OCI-LY7 (cell line): ENCODE results near the gene PTPN18. TPM values are rescaled to one million over a fixed set of nuclear protein-coding genes. Genes with fewer than 3 reads are reported as not detected.
A peak's percentile ranks its signal among the peaks of the same experiment; 100 is the strongest.

Experiments used
- BruUV-seq: library from RNA; stranded (reverse); fragments of 400-500 nt; replicated peaks from 2 replicates; lab custom pipeline; 2021; lab: Mats Ljungman, UMichigan
- CTCF ChIA-PET: fragments of 300-600 bp; sonication (Branson Sonifier 250); formaldehyde crosslinking; loops from one replicate; lab custom pipeline; 2022; ENCODE audit warnings: antibody characterized with exemption; ENCODE audit not compliant: unreplicated experiment; lab: Charles Lee
- POLR2A ChIA-PET: fragments of 300-600 bp; sonication (Branson Sonifier 250); formaldehyde crosslinking; loops from one replicate; lab custom pipeline; 2022; ENCODE audit warnings: antibody characterized with exemption; lab: Charles Lee
- DNase-seq: peaks from one replicate; pipeline ENCODE4 v3.0.0-alpha.2; 2015; ENCODE audit warnings: low spot score
- H2AFZ ChIP-seq: fragments of 200-600 bp; sonication (generic), shearing (Covaris generic); 2 replicates; pipeline ENCODE4 v1.6.1; 2014; ENCODE audit warnings: mild to moderate bottlenecking, antibody characterized with exemption, low read length, moderate library complexity
- H3K27ac ChIP-seq: fragments of 200-600 bp; sonication (generic); 2 replicates; pipeline ENCODE4 v1.5.1; 2014; ENCODE audit warnings: mixed run types, low read depth, mild to moderate bottlenecking, moderate library complexity, low read length, inconsistent platforms; ENCODE audit not compliant: poor library complexity, severe bottlenecking
- H3K36me3 ChIP-seq: fragments of 200-600 bp; sonication (generic); 2 replicates; pipeline ENCODE4 v1.6.1; 2014; ENCODE audit warnings: mild to moderate bottlenecking, antibody characterized with exemption, low read length, moderate library complexity, mixed read lengths; ENCODE audit not compliant: insufficient read depth
- H3K4me1 ChIP-seq: fragments of 200-600 bp; sonication (generic); 2 replicates; pipeline ENCODE4 v1.5.1; 2014; ENCODE audit warnings: mild to moderate bottlenecking, low read length; ENCODE audit not compliant: insufficient read depth, poor library complexity, severe bottlenecking
- H3K4me2 ChIP-seq: fragments of 200-600 bp; sonication (generic); 2 replicates; pipeline ENCODE4 v1.6.1; 2014; ENCODE audit warnings: mild to moderate bottlenecking, low read length
- H3K4me3 ChIP-seq: fragments of 200-600 bp; sonication (generic); 2 replicates; pipeline ENCODE4 v1.5.1; 2014; ENCODE audit warnings: mild to moderate bottlenecking, low read depth, low read length; ENCODE audit not compliant: poor library complexity, severe bottlenecking
- H3K79me2 ChIP-seq: fragments of 200-600 bp; sonication (generic); 2 replicates; pipeline ENCODE4 v1.6.1; 2016; ENCODE audit warnings: low read depth, mild to moderate bottlenecking, low read length, moderate library complexity, mixed read lengths; ENCODE audit not compliant: insufficient read depth
- H3K9me2 ChIP-seq: fragments of 200-600 bp; sonication (generic); 2 replicates; pipeline ENCODE4 v1.6.1; 2016; ENCODE audit warnings: mild to moderate bottlenecking, low read length, mixed read lengths; ENCODE audit not compliant: insufficient read depth
- H3K9me3 ChIP-seq: fragments of 200-600 bp; sonication (generic); 2 replicates; pipeline ENCODE4 v1.6.1; 2014; ENCODE audit warnings: mild to moderate bottlenecking, mixed run types, low read length, mixed read lengths
- H4K20me1 ChIP-seq: fragments of 200-600 bp; sonication (generic); 2 replicates; pipeline ENCODE4 v1.6.1; 2014; ENCODE audit warnings: mild to moderate bottlenecking, antibody characterized with exemption, low read length, moderate library complexity, mixed read lengths; ENCODE audit not compliant: insufficient read depth
- EZH2phosphoT487 ChIP-seq: fragments of 200-600 bp; sonication (generic); IDR thresholded peaks from 2 replicates; pipeline ENCODE4 v1.6.1; 2018; ENCODE audit warnings: low read depth, borderline replicate concordance, mild to moderate bottlenecking, mixed run types, antibody characterized with exemption, low read length, moderate library complexity, mixed read lengths
- intact Hi-C: fragments of 100-400 bp; cut with micrococcal nuclease; formaldehyde crosslinking; loops from one replicate; pipeline ENCODE4 v1.10.0; 2022; ENCODE audit not compliant: unreplicated experiment
- total RNA-seq, 2 experiments: library from RNA; depleted of rRNA in 1 of 2; stranded (reverse); fragments of >200 nt in 1 of 2; shearing (Covaris generic) in 1 of 2; gene quantifications; 2 replicates each; pipeline ENCODE4 v1.2.3, GENCODE V29; 2014 to 2022
- TF ChIP-seq, protein P1 (sequence below): fragments of 200-600 bp; sonication (generic); conservative IDR thresholded peaks from 2 replicates; pipeline ENCODE4 v1.5.1; 2014; ENCODE audit warnings: mild to moderate bottlenecking, antibody characterized with exemption, low read length, moderate library complexity, mixed read lengths

PTPN18 gene
- total RNA-seq, 2 experiments from 2014 or later: 96.6 to 309 TPM

DNA sequence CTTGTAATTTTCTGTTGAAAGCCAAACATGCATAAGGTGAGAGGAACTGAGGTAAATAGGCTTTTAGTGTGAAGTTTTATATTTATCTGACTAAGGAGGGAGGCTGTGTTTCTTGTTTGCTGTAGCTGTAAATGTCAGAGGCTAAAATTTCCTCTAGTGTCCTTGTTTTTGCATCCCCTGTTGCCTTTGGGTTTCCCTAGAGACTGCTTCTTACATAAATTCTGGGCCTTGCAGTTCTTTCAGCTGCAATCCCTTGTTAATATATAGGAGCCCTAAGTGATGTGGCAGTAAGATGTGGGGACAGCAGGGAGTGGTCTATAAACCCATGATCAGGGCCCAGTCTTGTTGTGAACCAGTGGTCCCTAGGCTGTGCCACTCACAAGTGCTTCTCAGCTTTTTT, 20.6 kb upstream of the PTPN18 start:
- Histone ChIP-seq H3K9me2 (no peaks in the 10 kb centered on the region), H3K79me2 (no peaks in the 10 kb centered on the region), H3K4me3 (no peak overlapping the region), H3K4me1 (peaks cover 4% of the 10 kb centered on the region), H4K20me1 (no peaks in the 10 kb centered on the region), H3K4me2 (no peak overlapping the region), H2AFZ (no peak overlapping the region), H3K9me3 (no peaks in the 10 kb centered on the region), H3K27ac (no peak overlapping the region), H3K36me3 (peaks cover 35% of the 10 kb centered on the region)
- BruUV-seq: no TSS peak
- ChIA-PET POLR2A (interaction anchor here (0.6 kb wide), 1 partner anchor 40 kb away, joined by 3 read pairs; no protein-coding TSS in a partner anchor), CTCF (no interaction called here)
- no peak for TF ChIP-seq EZH2phosphoT487
- TF ChIP-seq, protein P1, sequence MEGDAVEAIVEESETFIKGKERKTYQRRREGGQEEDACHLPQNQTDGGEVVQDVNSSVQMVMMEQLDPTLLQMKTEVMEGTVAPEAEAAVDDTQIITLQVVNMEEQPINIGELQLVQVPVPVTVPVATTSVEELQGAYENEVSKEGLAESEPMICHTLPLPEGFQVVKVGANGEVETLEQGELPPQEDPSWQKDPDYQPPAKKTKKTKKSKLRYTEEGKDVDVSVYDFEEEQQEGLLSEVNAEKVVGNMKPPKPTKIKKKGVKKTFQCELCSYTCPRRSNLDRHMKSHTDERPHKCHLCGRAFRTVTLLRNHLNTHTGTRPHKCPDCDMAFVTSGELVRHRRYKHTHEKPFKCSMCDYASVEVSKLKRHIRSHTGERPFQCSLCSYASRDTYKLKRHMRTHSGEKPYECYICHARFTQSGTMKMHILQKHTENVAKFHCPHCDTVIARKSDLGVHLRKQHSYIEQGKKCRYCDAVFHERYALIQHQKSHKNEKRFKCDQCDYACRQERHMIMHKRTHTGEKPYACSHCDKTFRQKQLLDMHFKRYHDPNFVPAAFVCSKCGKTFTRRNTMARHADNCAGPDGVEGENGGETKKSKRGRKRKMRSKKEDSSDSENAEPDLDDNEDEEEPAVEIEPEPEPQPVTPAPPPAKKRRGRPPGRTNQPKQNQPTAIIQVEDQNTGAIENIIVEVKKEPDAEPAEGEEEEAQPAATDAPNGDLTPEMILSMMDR: no peak
- intact Hi-C loops: no loop called here
- no peak for DNase-seq

DNA sequence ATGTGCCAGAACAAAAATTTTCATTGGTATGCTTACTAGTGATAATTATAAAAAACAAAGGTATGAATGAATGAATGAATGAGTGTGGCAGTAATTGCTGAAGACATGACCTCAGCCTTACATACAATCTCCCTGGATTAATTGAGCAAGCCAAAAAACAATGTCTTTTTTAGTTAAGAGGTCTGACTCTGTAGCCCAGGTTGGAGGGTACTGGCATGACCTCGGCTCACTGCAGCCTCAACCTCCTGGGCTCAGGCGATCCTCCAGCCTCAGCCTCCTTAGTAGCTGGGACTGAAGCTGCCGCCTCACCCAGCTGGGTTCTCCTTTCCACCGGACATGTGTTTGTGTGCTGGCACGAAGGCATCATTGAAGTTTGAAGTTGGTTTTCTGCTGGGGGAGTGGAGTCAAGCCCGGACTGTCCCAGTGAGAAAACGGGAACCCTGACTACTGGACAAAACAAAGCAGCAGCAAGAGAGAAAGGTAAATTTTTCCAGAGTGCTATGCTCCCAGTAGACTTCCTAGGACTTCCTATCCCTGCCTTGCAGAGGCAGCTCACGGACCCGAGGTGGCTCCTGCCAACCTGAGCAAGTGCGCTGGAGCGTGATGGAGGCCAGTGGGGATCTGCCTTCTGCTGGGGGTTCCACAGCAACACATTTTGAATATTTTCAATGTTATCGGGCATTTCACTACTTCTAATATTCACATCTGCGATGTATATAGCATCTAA, 19.5 kb upstream of the PTPN18 start:
- CTCF ChIA-PET: no interaction called here
- POLR2A ChIA-PET: interaction anchor here (1.2 kb wide), 1 partner anchor 16 kb away, joined by 3 read pairs; no protein-coding TSS in a partner anchor
- peaks cover 3% of the 10 kb centered on the region; the same call in 1 of the 2 replicates for H3K79me2 ChIP-seq
- peaks cover 42% of the 10 kb centered on the region for H3K36me3 ChIP-seq
- no peaks in the 10 kb centered on the region for H3K9me3 ChIP-seq
- H3K4me1 ChIP-seq: peaks cover 15% of the 10 kb centered on the region
- DNase-seq: no peak
- H3K4me2 ChIP-seq: peak overlapping the region; percentile 4; the same call in 1 of the 2 replicates
- no peak overlapping the region for H3K27ac ChIP-seq
- H2AFZ ChIP-seq: no peak overlapping the region
- intact Hi-C loops: no loop called here
- no peaks in the 10 kb centered on the region for H3K9me2 ChIP-seq
- no peak overlapping the region for H3K4me3 ChIP-seq
- BruUV-seq: no TSS peak
- no peaks in the 10 kb centered on the region for H4K20me1 ChIP-seq
- TF ChIP-seq, protein P1: no peak
- TF ChIP-seq EZH2phosphoT487: no peak
